HEK293 (cell line): ENCODE measurements around the gene SPCS2.

Experiments
- CTCF ChIA-PET: fragments of 350-600 bp; formaldehyde crosslinking; extraction: SDS; loops from one replicate; lab custom pipeline; 2021; ENCODE audit warnings: antibody characterized with exemption; lab: Yijun Ruan, JAX
- POLR2A ChIA-PET: fragments of 300-600 bp; formaldehyde crosslinking; extraction: SDS; loops from one replicate; lab custom pipeline; 2020; ENCODE audit warnings: antibody characterized with exemption, inconsistent platforms; lab: Yijun Ruan, JAX
- H3K27ac ChIP-seq: fragments of 200-500 bp; sonication (Bioruptor generic); 2 replicates; pipeline ENCODE4 v1.5.1; 2014; ENCODE audit warnings: low read depth, low read length, control low read depth, inconsistent platforms; ENCODE audit errors: extremely low read depth
- H3K36me3 ChIP-seq, 2 experiments: fragments of 200-500 bp in 1 of 2; sonication (Bioruptor generic) in 1 of 2; 1 replicate in 1 of 2; 2 replicates in 1 of 2; pipeline ENCODE4 v1.5.1; 2014 to 2017; ENCODE audit warnings: inconsistent platforms in 2 of 2, low read length in 2 of 2; ENCODE audit not compliant: control insufficient read depth in 2 of 2, insufficient read depth in 1 of 2
- H3K4me1 ChIP-seq: fragments of 200-500 bp; sonication (Bioruptor generic); 2 replicates; pipeline ENCODE4 v1.5.1; 2014; ENCODE audit warnings: mild to moderate bottlenecking, low read length, inconsistent platforms; ENCODE audit not compliant: control insufficient read depth, insufficient read depth
- H3K4me3 ChIP-seq: 2 replicates; pipeline ENCODE4 v1.5.1; 2011; ENCODE audit warnings: low read depth, mild to moderate bottlenecking, control low read depth, low read length, moderate library complexity
- H3K9me3 ChIP-seq: fragments of 200-500 bp; sonication (Bioruptor generic); 2 replicates; pipeline ENCODE4 v1.5.1; 2014; ENCODE audit warnings: low read depth, low read length, inconsistent platforms; ENCODE audit not compliant: control insufficient read depth, insufficient read depth
- EGR2 ChIP-seq: fragments of 450-650 bp; formaldehyde crosslinking; IDR thresholded peaks from 2 replicates; pipeline ENCODE4 v1.5.1; 2016; ENCODE audit warnings: low read depth, missing biosample characterization, missing genetic modification characterization
- GLIS2 ChIP-seq: fragments of 450-650 bp; formaldehyde crosslinking; IDR thresholded peaks from 2 replicates; pipeline ENCODE4 v1.5.1; 2016; ENCODE audit warnings: missing biosample characterization, missing genetic modification characterization
- IKZF3 ChIP-seq: fragments of 450-650 bp; IDR thresholded peaks from 2 replicates; pipeline ENCODE4 v1.5.0; 2018; ENCODE audit warnings: missing biosample characterization, mild to moderate bottlenecking, missing genetic modification characterization, moderate library complexity
- KLF16 ChIP-seq: fragments of 450-650 bp; formaldehyde crosslinking; IDR thresholded peaks from 2 replicates; pipeline ENCODE4 v1.5.1; 2017; ENCODE audit warnings: missing biosample characterization, missing genetic modification characterization
- PRDM2 ChIP-seq: fragments of 450-650 bp; formaldehyde crosslinking; IDR thresholded peaks from 2 replicates; pipeline ENCODE4 v1.5.1; 2016; ENCODE audit warnings: missing biosample characterization, missing genetic modification characterization, borderline replicate concordance
- SCRT2 ChIP-seq: fragments of 450-650 bp; formaldehyde crosslinking; IDR thresholded peaks from 2 replicates; pipeline ENCODE4 v1.5.1; 2016; ENCODE audit warnings: missing biosample characterization, missing genetic modification characterization
- YY2 ChIP-seq: fragments of 450-650 bp; formaldehyde crosslinking; IDR thresholded peaks from 2 replicates; pipeline ENCODE4 v1.5.1; 2016; ENCODE audit warnings: missing biosample characterization, missing genetic modification characterization
- ZBTB17 ChIP-seq: fragments of 450-650 bp; formaldehyde crosslinking; IDR thresholded peaks from 2 replicates; pipeline ENCODE4 v1.5.1; 2016; ENCODE audit warnings: missing biosample characterization, missing genetic modification characterization
- ZBTB20 ChIP-seq: fragments of 450-650 bp; formaldehyde crosslinking; IDR thresholded peaks from 2 replicates; pipeline ENCODE4 v1.5.1; 2016; ENCODE audit warnings: missing biosample characterization, missing genetic modification characterization
- ZBTB26 ChIP-seq: fragments of 450-650 bp; formaldehyde crosslinking; optimal IDR thresholded peaks from 2 replicates; pipeline ENCODE3; 2016; ENCODE audit warnings: missing biosample characterization, mild to moderate bottlenecking, missing genetic modification characterization
- ZFHX2 ChIP-seq: fragments of 450-650 bp; formaldehyde crosslinking; conservative IDR thresholded peaks from 2 replicates; pipeline ENCODE4 v1.5.1; 2016; ENCODE audit warnings: missing biosample characterization, missing genetic modification characterization
- ZNF10 ChIP-seq: fragments of 450-650 bp; formaldehyde crosslinking; IDR thresholded peaks from 2 replicates; pipeline ENCODE4 v1.5.1; 2017; ENCODE audit warnings: missing biosample characterization, missing genetic modification characterization
- ZNF114 ChIP-seq: fragments of 450-650 bp; formaldehyde crosslinking; IDR thresholded peaks from 2 replicates; pipeline ENCODE4 v1.5.0; 2017; ENCODE audit warnings: missing biosample characterization, missing genetic modification characterization
- ZNF138 ChIP-seq: fragments of 450-650 bp; formaldehyde crosslinking; IDR thresholded peaks from 2 replicates; pipeline ENCODE4 v1.5.1; 2016; ENCODE audit warnings: missing biosample characterization, missing genetic modification characterization, borderline replicate concordance
- ZNF274 ChIP-seq, 2 experiments: fragments of 200-500 bp in 1 of 2; fragments of 450-650 bp in 1 of 2; sonication (Bioruptor generic) in 1 of 2; formaldehyde crosslinking in 1 of 2; IDR thresholded peaks; 2 replicates each; pipeline versions ENCODE4 v1.5.1 to v1.6.1; 2014 to 2016; ENCODE audit warnings: borderline replicate concordance in 1 of 2, inconsistent platforms in 1 of 2, low read length in 1 of 2, missing biosample characterization in 1 of 2, missing genetic modification characterization in 1 of 2
- ZNF280C ChIP-seq: fragments of 450-650 bp; formaldehyde crosslinking; IDR thresholded peaks from 2 replicates; pipeline ENCODE4 v1.5.1; 2016; ENCODE audit warnings: missing biosample characterization, missing genetic modification characterization
- ZNF280D ChIP-seq: fragments of 450-650 bp; formaldehyde crosslinking; IDR thresholded peaks from 2 replicates; pipeline ENCODE4 v1.5.1; 2016; ENCODE audit warnings: missing biosample characterization, missing genetic modification characterization
- ZNF366 ChIP-seq: fragments of 450-650 bp; formaldehyde crosslinking; conservative IDR thresholded peaks from 2 replicates; pipeline ENCODE4 v1.5.1; 2016; ENCODE audit warnings: missing biosample characterization, missing genetic modification characterization
- ZNF394 ChIP-seq: fragments of 450-650 bp; formaldehyde crosslinking; IDR thresholded peaks from 2 replicates; pipeline ENCODE4 v1.5.1; 2016; ENCODE audit warnings: missing biosample characterization, missing genetic modification characterization, mild to moderate bottlenecking, moderate library complexity, borderline replicate concordance
- ZNF501 ChIP-seq: fragments of 450-650 bp; formaldehyde crosslinking; IDR thresholded peaks from 2 replicates; pipeline ENCODE4 v1.5.1; 2016; ENCODE audit warnings: missing biosample characterization, missing genetic modification characterization
- ZNF660 ChIP-seq: fragments of 450-650 bp; IDR thresholded peaks from 2 replicates; pipeline ENCODE4 v1.5.1; 2018; ENCODE audit warnings: missing biosample characterization, mild to moderate bottlenecking, missing genetic modification characterization
- ZNF747 ChIP-seq: fragments of 450-650 bp; formaldehyde crosslinking; IDR thresholded peaks from 2 replicates; pipeline ENCODE4 v1.5.1; 2016; ENCODE audit warnings: missing biosample characterization, missing genetic modification characterization
- ZXDB ChIP-seq: fragments of 450-650 bp; formaldehyde crosslinking; IDR thresholded peaks from 2 replicates; pipeline ENCODE4 v1.5.1; 2016; ENCODE audit warnings: missing biosample characterization, missing genetic modification characterization

Gene SPCS2

GRCh38 chr11:74984730-74985129, 35.7 kb downstream of the SPCS2 start (continued):
- no peak for TF ChIP-seq PRDM2 (tag by site-specific recombination)
- TF ChIP-seq KLF16 (tag by site-specific recombination): no peak
- TF ChIP-seq ZNF114 (tag by site-specific recombination): no peak
- no peak for TF ChIP-seq SCRT2 (tag by site-specific recombination)
- no peak for TF ChIP-seq ZXDB (tag by site-specific recombination)
- TF ChIP-seq ZFHX2: no peak
- TF ChIP-seq ZNF274 (IDR thresholded peaks at IDR 0.05; ENCODE audit: low read length): no peak
- no peak for TF ChIP-seq ZNF274 (tag by site-specific recombination; IDR thresholded peaks at IDR 0.05; ENCODE audit: borderline replicate concordance)

GRCh38 chr11:74988541-74989259, 39.6 kb downstream of the SPCS2 start, which contains the start of gene NEU3:
Gene NEU3, plus strand, starts transcription at chr11:74988933. Its CDS starts 128 bp downstream, at chr11:74989061.
- Histone ChIP-seq H3K4me3 (peak within 1 kb of the TSS; percentile 77), H3K27ac (peak within 1 kb of the TSS; percentile 68), H3K4me1 (no peaks in the 10 kb centered on the region), H3K9me3 (no peaks in the 10 kb centered on the region), H3K36me3 (peaks cover 0 to 8% of the 10 kb centered on the region in 2 experiments; a peak in 1 of 3 replicates)
- ChIA-PET CTCF (interaction anchor here (0.6 to 1.1 kb wide), 11 partner anchors 14 to 544 kb away, joined by 3 to 5 read pairs (median 3); no protein-coding TSS in a partner anchor), POLR2A (interaction anchor here (0.5 to 1.8 kb wide), 14 partner anchors 10 to 554 kb away, joined by 3 to 7 read pairs (median 4); partner anchors contain the start of genes POLD3, SPCS2 and XRRA1)
- TF ChIP-seq ZNF660 (tag by site-specific recombination) (peak; percentile 67; the same call in 1 of the 2 replicates), YY2 (no peak), ZBTB17 (tag by site-specific recombination) (peak; percentile 31; the same call in 1 of the 2 replicates), ZNF501 (tag by site-specific recombination) (no peak), IKZF3 (tag by site-specific recombination) (no peak), ZNF10 (tag by site-specific recombination) (no peak), ZNF747 (no peak), ZBTB26 (peak; percentile 7), ZNF280C (tag by site-specific recombination) (no peak), EGR2 (tag by site-specific recombination) (peak; percentile 76), ZNF394 (tag by site-specific recombination) (no peak), ZNF366 (tag by site-specific recombination) (peak; percentile 52; the same call in 1 of the 2 replicates), GLIS2 (tag by site-specific recombination) (peak; percentile 36; the same call in 1 of the 2 replicates), ZBTB20 (tag by site-specific recombination) (peak; percentile 49; the same call in 1 of the 2 replicates), ZNF138 (tag by site-specific recombination) (no peak), ZNF280D (tag by site-specific recombination) (no peak)
